GM23248 (cell line): ENCODE data around the gene LGALS1.

ENCODE experiments used
- EZH2 ChIP-seq: fragments of 200-600 bp; sonication (generic); IDR thresholded peaks from 2 replicates; pipeline ENCODE4 v1.6.1; 2018; ENCODE audit warnings: antibody characterized with exemption, mild to moderate bottlenecking; ENCODE audit not compliant: insufficient read depth, poor library complexity, severe bottlenecking
- EZH2phosphoT487 ChIP-seq: fragments of 200-600 bp; sonication (generic); IDR thresholded peaks from 2 replicates; pipeline ENCODE4 v1.6.1; 2018; ENCODE audit warnings: antibody characterized with exemption, moderate library complexity, mild to moderate bottlenecking, low read depth; ENCODE audit not compliant: insufficient read depth

DNA sequence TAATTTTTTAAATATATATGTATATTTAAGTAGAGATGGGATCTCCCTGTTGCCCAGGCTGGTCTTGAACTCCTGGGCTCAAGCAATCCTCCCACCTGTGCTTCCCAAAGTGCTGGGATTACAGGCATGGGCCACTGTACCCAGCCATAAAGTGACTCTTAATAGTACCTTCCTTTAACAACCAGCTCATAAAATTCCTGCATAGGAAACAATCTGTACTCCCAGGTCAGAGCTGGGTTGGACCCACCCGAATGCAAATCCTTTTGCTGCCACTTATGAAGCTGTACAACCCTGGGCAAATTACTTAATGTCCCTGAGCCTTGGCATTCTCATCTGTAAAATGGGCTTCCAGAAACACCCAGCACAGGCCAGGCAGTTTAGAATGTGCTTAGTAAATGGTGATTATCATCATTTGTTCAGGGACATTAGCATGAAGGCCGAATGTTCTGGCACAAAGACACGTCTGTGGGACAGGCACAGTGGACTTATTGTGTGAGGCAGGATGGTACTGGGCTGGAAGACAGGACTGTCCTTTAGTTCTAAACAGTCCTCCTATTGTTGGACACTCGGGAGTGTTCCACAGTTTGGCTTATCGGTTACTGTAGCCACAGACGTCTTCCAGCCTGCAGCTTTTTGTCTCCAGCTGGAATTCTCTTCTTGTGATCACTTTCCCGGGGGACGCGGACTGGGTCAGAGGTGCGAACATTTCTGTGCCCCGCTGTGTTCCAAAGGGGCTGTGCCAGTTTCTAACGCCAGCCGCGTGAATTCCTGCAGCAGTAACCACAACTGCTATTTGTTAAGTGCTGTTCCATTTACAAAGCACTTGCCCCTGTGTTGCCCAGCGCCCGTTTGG is 11.0 kb upstream of the LGALS1 start:
- TF ChIP-seq EZH2 (no peak), EZH2phosphoT487 (no peak)
